Measurements from ENCODE around the gene CACNA2D1. TPM values are rescaled to one million over a fixed set of nuclear protein-coding genes. Genes with fewer than 3 reads are reported as not detected.

Gene CACNA2D1
- total RNA-seq, 1 experiment from 2014 or later = 36.2 TPM

GRCh38 chr7:82317760-82318159, 125.8 kb downstream of the CACNA2D1 start:
- H3K4me1 ChIP-seq (ENCODE audit: insufficient read depth, low read length) = peaks cover 8% of the 10 kb centered on the region; the same call in 1 of the 2 replicates
- H4K5ac ChIP-seq (ENCODE audit: insufficient read length, low read depth, low read length) = no peak overlapping the region
- no peak overlapping the region; a peak in 1 of 5 replicates for H3K4me3 Mint-ChIP-seq
- no CpG with 5 or more reads among the region's 2 CpGs for WGBS (ENCODE audit: extremely low coverage, insufficient read length, low lambda C conversion rate)
- no peak overlapping the region for H3K14ac ChIP-seq (ENCODE audit: insufficient read depth, low read length)
- H4K20me1 ChIP-seq (ENCODE audit: control insufficient read depth, insufficient read depth, insufficient read length) = no peaks in the 10 kb centered on the region
- no peak overlapping the region for H3T11ph ChIP-seq (ENCODE audit: low read length)
- no peaks in the 10 kb centered on the region for H3K23me2 ChIP-seq (ENCODE audit: insufficient read length, low read depth, low read length, poor library complexity, severe bottlenecking)
- H4K8ac ChIP-seq (replicated peaks; ENCODE audit: insufficient read length, low read depth, low read length) = no peak overlapping the region
- no peak overlapping the region for H2BK20ac ChIP-seq (ENCODE audit: low read depth, low read length, poor library complexity, severe bottlenecking)
- no peak overlapping the region for H2BK12ac ChIP-seq (ENCODE audit: insufficient read length, low read depth, low read length)
- H3K27me3 ChIP-seq (ENCODE audit: insufficient read depth, low read length) = no peaks in the 10 kb centered on the region
- no peak overlapping the region for H3K4ac ChIP-seq (ENCODE audit: low read depth, low read length)
- no peak overlapping the region for H3K56ac ChIP-seq (ENCODE audit: insufficient read length, low read depth, low read length)
- no peaks in the 10 kb centered on the region for H3K9me3 ChIP-seq (ENCODE audit: control insufficient read depth, low read depth, low read length)
- no peak overlapping the region for H2BK5ac ChIP-seq (ENCODE audit: insufficient read length, low read length)
- no peak overlapping the region for H3K23ac ChIP-seq (ENCODE audit: insufficient read length, low read depth, low read length)
- no peak overlapping the region for H4K91ac ChIP-seq (ENCODE audit: insufficient read length, low read depth, low read length)
- H3K18ac ChIP-seq (ENCODE audit: insufficient read length, low read depth, low read length) = no peak overlapping the region
- H3K4me2 ChIP-seq (ENCODE audit: insufficient read depth, insufficient read length, low read length) = no peak overlapping the region
- H3K9me3 Mint-ChIP-seq = peaks cover 0 to 2% of the 10 kb centered on the region in 2 experiments; a peak in 3 of 5 replicates
- H3K27ac Mint-ChIP-seq = peak overlapping the region in 1 of 3 experiments; percentile 72; a peak in 1 of 7 replicates
- no peaks in the 10 kb centered on the region for H3K79me2 ChIP-seq (ENCODE audit: insufficient read depth, low read length)
- no peak overlapping the region for H2BK120ac ChIP-seq (ENCODE audit: low read depth, low read length, poor library complexity, severe bottlenecking)
- H3K27ac ChIP-seq (ENCODE audit: insufficient read length, low read depth, low read length) = no peak overlapping the region
- H3K27me3 Mint-ChIP-seq (ENCODE audit: low read depth) = no peaks in the 10 kb centered on the region
- H3K4me1 Mint-ChIP-seq = peaks cover 38 to 42% of the 10 kb centered on the region in 2 experiments
- no peak overlapping the region for H2AFZ ChIP-seq (ENCODE audit: low read length)
- no peak for TF ChIP-seq CTCF (conservative IDR thresholded peaks at IDR 0.05)
- H2AK5ac ChIP-seq (ENCODE audit: insufficient read length, low read length) = no peak overlapping the region
- no peak for DNase-seq
- no peak overlapping the region for H2BK15ac ChIP-seq (ENCODE audit: low read depth, low read length)
- H3K79me1 ChIP-seq (ENCODE audit: insufficient read depth, low read depth, low read length, poor library complexity, severe bottlenecking) = no peaks in the 10 kb centered on the region
- H3K9ac ChIP-seq (ENCODE audit: extremely low read depth, insufficient read length, low read length) = no peak overlapping the region
- H3K36me3 Mint-ChIP-seq (ENCODE audit: insufficient read depth in 1 of 3, low read depth in 3 of 3) = peaks cover 0 to 8% (median 5%) of the 10 kb centered on the region in 3 experiments; a peak in 3 of 7 replicates
